D721Med (cell line): Measurements from ENCODE around the gene TRIM67.
A peak's percentile ranks its signal among the peaks of the same experiment; 100 is the strongest.

Experiments
- DNase-seq: peaks from one replicate; pipeline ENCODE4 v3.0.0; 2011; ENCODE audit warnings: low spot score; ENCODE audit not compliant: insufficient read length
- FAIRE-seq: peaks from 2 replicates; lab custom pipeline; 2011; peaks lifted over from hg19 to GRCh38; lab: Jason Lieb, UNC
- CTCF ChIP-seq: IDR thresholded peaks from 2 replicates; pipeline ENCODE4 v1.5.1; 2012; ENCODE audit warnings: mild to moderate bottlenecking, control low read depth; ENCODE audit not compliant: insufficient read depth; ENCODE audit errors: missing control alignments

TRIM67 gene

GRCh38 chr1:231162970-231163829 lies 1.3 kb downstream of the TRIM67 start:
- no peak for FAIRE-seq
- TF ChIP-seq CTCF, result no peak
- no peak for DNase-seq

- no peak for TF ChIP-seq CTCF
- DNase-seq (no peak), FAIRE-seq (no peak)
Observed at GRCh38 chr1:231163830-231164427, 2.1 kb downstream of the TRIM67 start.

- no peak for FAIRE-seq
- no peak for TF ChIP-seq CTCF
- no peak for DNase-seq
Observed at GRCh38 chr1:231165371-231165770, 3.5 kb downstream of the TRIM67 start.

- FAIRE-seq, result no peak
- no peak for DNase-seq
- no peak for TF ChIP-seq CTCF
Observed at GRCh38 chr1:231166398-231166797, 4.5 kb downstream of the TRIM67 start.

- FAIRE-seq (peak; percentile 21), DNase-seq (no peak)
- no peak for TF ChIP-seq CTCF
Observed at GRCh38 chr1:231170875-231171274, 9.0 kb downstream of the TRIM67 start.

GRCh38 chr1:231171623-231172197 lies 9.9 kb downstream of the TRIM67 start:
- DNase-seq, result no peak
- no peak for TF ChIP-seq CTCF
- FAIRE-seq, result no peak
